Glutamatergic neuron (in vitro differentiated cells): ENCODE measurements around the gene NDUFB10. TPM values are rescaled to one million over a fixed set of nuclear protein-coding genes. Genes with fewer than 3 reads are reported as not detected.

Experiments
- DNase-seq: peaks from one replicate; pipeline ENCODE4 v3.0.0; 2022
- H3K27ac Mint-ChIP-seq: one replicate; pipeline ENCODE4 v1.8.0; 2020; ENCODE audit warnings: mild to moderate bottlenecking, mixed read lengths, inconsistent platforms; ENCODE audit not compliant: unreplicated experiment
- H3K27me3 Mint-ChIP-seq: one replicate; pipeline ENCODE4 v1.8.0; 2020; ENCODE audit warnings: mild to moderate bottlenecking, moderate library complexity, mixed read lengths, inconsistent platforms; ENCODE audit not compliant: unreplicated experiment
- H3K36me3 Mint-ChIP-seq: one replicate; pipeline ENCODE4 v1.8.0; 2020; ENCODE audit warnings: mild to moderate bottlenecking, mixed read lengths, inconsistent platforms; ENCODE audit not compliant: unreplicated experiment
- H3K4me1 Mint-ChIP-seq: one replicate; pipeline ENCODE4 v1.8.0; 2020; ENCODE audit warnings: mild to moderate bottlenecking, low read depth, mixed read lengths, inconsistent platforms; ENCODE audit not compliant: unreplicated experiment
- H3K4me3 Mint-ChIP-seq: one replicate; pipeline ENCODE4 v1.8.0; 2020; ENCODE audit warnings: mild to moderate bottlenecking, mixed read lengths, inconsistent platforms; ENCODE audit not compliant: unreplicated experiment
- H3K9me3 Mint-ChIP-seq: one replicate; pipeline ENCODE4 v1.8.0; 2020; ENCODE audit warnings: mild to moderate bottlenecking, moderate library complexity, mixed read lengths, inconsistent platforms; ENCODE audit not compliant: unreplicated experiment
- CTCF ChIP-seq: fragments of 200-600 bp; sonication (generic); IDR thresholded peaks from one replicate; pipeline ENCODE4 v1.5.0; 2021; ENCODE audit not compliant: partially characterized antibody, unreplicated experiment
- total RNA-seq: library from RNA; stranded (reverse); fragmentation: NEBNext Ultra II Directional; extraction: Animal tissue kit (Norgen Biotek cat#: 25700); gene quantifications from one replicate; pipeline ENCODE4 v1.2.1, GENCODE V29; 2021; ENCODE audit not compliant: unreplicated experiment

Gene NDUFB10
- total RNA-seq, 1 donor from 2014 or later, result 302 TPM

DNA sequence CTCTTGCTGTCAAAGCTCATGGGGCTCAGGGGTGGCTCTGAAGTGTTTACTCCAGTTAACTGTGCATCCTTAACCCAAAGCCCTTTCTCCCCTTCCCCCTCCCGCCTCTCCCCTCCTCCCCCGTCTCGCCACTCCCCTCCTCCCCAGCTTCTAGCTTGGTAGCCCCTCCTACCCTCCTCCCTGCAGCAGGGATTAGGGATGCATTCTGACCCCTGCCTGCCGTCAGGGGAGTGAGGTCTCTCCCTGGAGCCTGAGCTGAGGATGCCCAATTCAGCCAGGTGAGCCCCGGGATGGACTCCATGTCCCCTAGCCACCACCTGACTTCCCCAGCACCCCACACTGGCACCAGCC lies 42.7 kb upstream of the NDUFB10 start:
- Mint-ChIP-seq H3K36me3 (no peaks in the 10 kb centered on the region), H3K27me3 (peaks cover 18% of the 10 kb centered on the region), H3K27ac (no peak overlapping the region), H3K4me1 (peaks cover 16% of the 10 kb centered on the region), H3K9me3 (peaks cover 11% of the 10 kb centered on the region), H3K4me3 (peak overlapping the region; percentile 74)
- no peak for TF ChIP-seq CTCF
- DNase-seq, result no peak

DNA sequence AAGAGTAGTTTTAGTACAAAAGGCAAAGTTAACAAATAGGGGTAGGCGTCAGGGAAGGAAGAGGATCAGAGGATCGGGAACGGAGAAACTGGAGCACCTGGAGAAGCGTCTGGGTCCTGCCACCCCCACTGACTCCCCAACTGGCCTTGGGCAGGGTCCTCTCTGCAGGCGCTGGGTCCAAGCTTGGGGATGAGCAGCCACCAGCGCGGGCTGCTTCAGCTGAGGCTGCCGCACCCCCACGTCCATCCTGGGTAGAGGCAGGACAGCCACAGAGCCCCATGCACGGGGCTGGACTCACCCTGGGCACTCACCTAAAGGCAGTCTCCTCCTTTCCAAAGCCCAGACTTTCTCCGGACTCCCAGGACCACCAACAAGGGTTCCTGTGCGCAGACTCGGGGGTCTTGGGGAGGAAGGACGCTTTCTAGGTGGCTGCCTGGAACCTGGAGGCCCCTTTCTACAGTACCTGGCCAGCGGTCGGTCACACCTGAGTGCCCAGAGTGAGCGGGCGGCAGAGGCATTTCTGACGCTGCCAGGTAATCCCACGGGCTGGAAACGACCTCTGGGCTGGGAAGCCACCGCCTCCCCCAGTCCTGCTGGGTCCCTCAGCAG lies 42.2 kb upstream of the NDUFB10 start:
- H3K4me3 Mint-ChIP-seq, result peak overlapping the region; percentile 74
- no peak for DNase-seq
- peaks cover 11% of the 10 kb centered on the region for H3K9me3 Mint-ChIP-seq
- H3K4me1 Mint-ChIP-seq, result peaks cover 16% of the 10 kb centered on the region
- H3K36me3 Mint-ChIP-seq, result no peaks in the 10 kb centered on the region
- TF ChIP-seq CTCF, result no peak
- no peak overlapping the region for H3K27ac Mint-ChIP-seq
- peaks cover 18% of the 10 kb centered on the region for H3K27me3 Mint-ChIP-seq

- Mint-ChIP-seq H3K4me1 (peaks cover 17% of the 10 kb centered on the region), H3K36me3 (no peaks in the 10 kb centered on the region), H3K4me3 (peak overlapping the region; percentile 74), H3K27ac (no peak overlapping the region), H3K27me3 (peaks cover 16% of the 10 kb centered on the region), H3K9me3 (peaks cover 11% of the 10 kb centered on the region)
- no peak for DNase-seq
- TF ChIP-seq CTCF, result no peak
Measured at GRCh38 chr16:1917665-1918350, 41.5 kb upstream of the NDUFB10 start.

GRCh38 chr16:1918351-1919326 lies 40.7 kb upstream of the NDUFB10 start, which contains the start of gene HS3ST6:
Gene HS3ST6 (minus strand): TSS chr16:1918415. CDS start chr16:1918323, 92 bp downstream.
- Mint-ChIP-seq H3K4me3 (peak within 1 kb of the TSS; percentile 74), H3K9me3 (peaks cover 11% of the 10 kb centered on the region), H3K4me1 (peaks cover 19% of the 10 kb centered on the region), H3K27ac (no peak within 1 kb of the TSS), H3K36me3 (no peaks in the 10 kb centered on the region), H3K27me3 (peaks cover 16% of the 10 kb centered on the region)
- DNase-seq, result peak; percentile 73
- no peak for TF ChIP-seq CTCF
